ACC112 (cell line): ENCODE data around the gene IGFBP5.
A peak's percentile ranks its signal among the peaks of the same experiment; 100 is the strongest.

Experiments used
- H2AFZ ChIP-seq: fragments of 200-600 bp; sonication (generic); one replicate; pipeline ENCODE4 v1.6.0; 2017; ENCODE audit warnings: antibody characterized with exemption, low read length; ENCODE audit not compliant: unreplicated experiment
- H3K27ac ChIP-seq: fragments of 200-600 bp; sonication (generic); 2 replicates; pipeline ENCODE4 v1.5.1; 2014; ENCODE audit warnings: low read depth, mild to moderate bottlenecking, antibody characterized with exemption, low read length, moderate library complexity
- H3K27me3 ChIP-seq: fragments of 200-600 bp; sonication (generic); 2 replicates; pipeline ENCODE4 v1.6.1; 2014; ENCODE audit warnings: mild to moderate bottlenecking, antibody characterized with exemption, low read length, moderate library complexity, mixed read lengths; ENCODE audit not compliant: insufficient read depth
- H3K36me3 ChIP-seq: fragments of 200-600 bp; sonication (generic); 2 replicates; pipeline ENCODE4 v1.6.1; 2016; ENCODE audit warnings: mild to moderate bottlenecking, antibody characterized with exemption, low read length, moderate library complexity, mixed read lengths; ENCODE audit not compliant: insufficient read depth
- H3K4me1 ChIP-seq: fragments of 200-600 bp; sonication (generic); one replicate; pipeline ENCODE4 v1.6.1; 2016; ENCODE audit warnings: low read length, mixed read lengths; ENCODE audit not compliant: insufficient read depth, unreplicated experiment, control insufficient read depth
- H3K4me3 ChIP-seq: fragments of 200-600 bp; sonication (generic); 2 replicates; pipeline ENCODE4 v1.5.1; 2014; ENCODE audit warnings: mild to moderate bottlenecking, low read depth, low read length
- H3K79me2 ChIP-seq: fragments of 200-600 bp; sonication (generic); one replicate; pipeline ENCODE4 v1.6.0; 2016; ENCODE audit warnings: low read length; ENCODE audit not compliant: control insufficient read depth, unreplicated experiment, insufficient read depth

The IGFBP5 gene

DNA sequence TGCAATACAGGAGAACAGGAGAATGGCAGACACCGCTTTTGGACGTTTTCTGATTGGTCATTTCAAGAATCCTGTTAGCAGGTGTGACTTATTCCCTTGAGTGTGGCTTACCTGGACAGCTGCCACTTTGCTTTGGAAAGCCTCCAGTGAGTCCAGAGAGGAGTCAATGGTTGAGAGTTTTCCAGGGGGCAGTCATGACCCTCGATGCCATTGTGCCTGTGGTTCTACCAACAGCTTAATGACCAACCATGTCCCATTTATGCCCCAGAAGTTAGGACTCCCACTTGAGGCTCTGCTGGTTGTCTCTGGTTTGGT lies 49.8 kb downstream of the IGFBP5 start:
- Histone ChIP-seq H3K4me1 (peaks cover 40% of the 10 kb centered on the region), H3K79me2 (peaks cover under 1% of the 10 kb centered on the region), H3K27me3 (no peaks in the 10 kb centered on the region), H2AFZ (no peak overlapping the region), H3K27ac (no peak overlapping the region), H3K4me3 (no peak overlapping the region), H3K36me3 (0 out of 2 replicates have a peak, but pooled peaks cover 6% of the 10 kb centered on the region)

DNA sequence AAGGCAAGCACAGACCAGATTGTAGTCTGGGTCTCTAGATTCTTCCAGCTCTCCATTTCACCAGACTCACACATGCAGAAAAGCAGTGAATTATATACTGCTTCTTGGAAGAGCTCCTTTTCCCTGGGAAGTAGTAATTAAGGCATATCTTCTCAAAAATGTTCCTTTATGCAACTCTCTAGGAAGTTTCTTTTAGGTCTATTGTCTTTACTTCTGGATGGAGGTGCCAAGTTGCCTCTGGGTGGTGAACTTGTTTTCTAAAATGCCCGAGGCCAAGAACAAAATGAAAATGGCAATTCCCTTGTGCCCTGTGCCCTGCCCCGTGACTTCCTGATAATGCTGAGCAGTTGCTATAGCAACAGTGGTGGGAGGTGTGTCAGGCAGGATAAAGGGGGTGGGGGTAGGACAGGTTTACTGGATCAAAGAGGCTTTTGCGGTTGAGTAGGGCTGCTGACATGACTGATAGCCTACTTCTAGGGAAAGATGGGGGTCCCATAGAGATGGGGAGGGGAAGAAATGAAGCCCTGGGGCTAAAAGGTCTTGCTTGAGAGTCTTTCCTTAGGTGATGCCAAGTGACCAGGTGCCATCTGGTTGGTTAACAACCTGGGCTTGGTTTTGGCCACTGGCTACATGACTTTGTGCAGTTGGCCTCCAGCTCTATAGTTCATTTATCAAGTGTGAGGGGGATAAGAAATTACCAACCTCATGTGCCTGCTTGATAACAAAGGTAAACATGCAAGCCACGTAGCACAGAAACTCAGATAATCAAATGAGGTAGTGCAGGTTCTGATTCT lies 50.3 kb downstream of the IGFBP5 start:
- Histone ChIP-seq H3K36me3 (0 out of 2 replicates have a peak, but pooled peaks cover 6% of the 10 kb centered on the region), H3K27ac (no peak overlapping the region)

DNA sequence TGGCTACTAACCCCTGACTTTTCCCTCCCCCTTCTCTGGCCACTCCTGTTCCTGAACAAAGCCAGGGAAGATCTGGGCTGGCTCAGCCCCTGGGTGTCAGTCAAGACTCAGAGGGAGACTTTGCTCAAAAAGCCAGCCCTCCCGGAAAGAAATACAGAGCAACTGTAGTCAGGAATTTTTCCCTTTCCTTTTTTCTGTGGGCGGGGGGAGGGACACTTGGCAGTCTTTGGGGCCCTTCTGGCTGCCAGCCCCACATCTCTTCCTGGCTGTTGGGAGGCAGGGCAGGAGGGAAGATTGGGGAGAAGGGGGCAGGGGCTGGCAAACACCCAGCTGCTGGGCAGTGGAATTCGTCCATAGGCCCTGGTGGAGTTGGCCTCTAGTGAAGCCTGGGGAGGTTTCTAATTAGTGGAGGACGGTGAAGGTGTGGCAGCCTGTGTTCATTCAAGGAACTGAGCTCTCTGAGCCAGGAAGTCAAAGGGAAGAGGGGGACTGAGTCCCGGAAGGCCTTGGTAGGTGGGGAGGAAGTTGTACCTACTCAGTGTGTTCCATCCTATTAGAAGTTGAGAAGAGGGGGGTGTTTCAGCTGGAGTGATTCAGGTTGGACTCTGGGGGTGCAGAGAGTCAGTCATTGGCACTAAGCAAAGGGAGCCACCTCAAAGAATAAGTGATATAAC lies 51.2 kb downstream of the IGFBP5 start:
- no peaks in the 10 kb centered on the region for H3K79me2 ChIP-seq

More for the DNA sequence above, 50.3 kb downstream of the IGFBP5 start:
- Histone ChIP-seq H2AFZ (no peak overlapping the region), H3K27me3 (no peaks in the 10 kb centered on the region), H3K4me1 (peaks cover 39% of the 10 kb centered on the region), H3K4me3 (no peak overlapping the region), H3K79me2 (no peaks in the 10 kb centered on the region)

DNA sequence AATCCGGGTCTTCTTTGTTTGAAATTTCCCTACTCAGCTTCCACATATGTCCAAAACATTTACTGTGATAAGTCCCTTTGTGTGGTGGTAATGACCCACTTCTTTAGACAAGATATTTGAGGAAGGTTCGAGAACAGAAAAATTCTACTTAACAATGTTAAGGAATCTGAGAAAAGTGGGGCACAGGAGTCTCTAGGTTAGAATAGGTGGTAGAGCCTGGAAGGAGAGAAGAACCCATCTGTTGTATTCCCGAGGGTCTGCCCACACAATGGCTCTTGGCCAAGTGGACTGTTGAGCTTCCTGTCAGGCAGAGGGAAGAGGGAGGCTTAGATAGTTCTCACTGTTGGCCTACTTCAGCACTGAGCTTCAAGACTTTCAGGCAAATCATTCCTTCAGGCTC lies 57.9 kb downstream of the IGFBP5 start:
- H3K4me1 ChIP-seq = peaks cover 25% of the 10 kb centered on the region
- no peak overlapping the region for H2AFZ ChIP-seq
- 0 out of 2 replicates have a peak, but pooled peaks cover 3% of the 10 kb centered on the region for H3K36me3 ChIP-seq
- H3K4me3 ChIP-seq = no peak overlapping the region
- H3K27ac ChIP-seq = no peak overlapping the region
- no peaks in the 10 kb centered on the region for H3K27me3 ChIP-seq
- peaks cover 16% of the 10 kb centered on the region for H3K79me2 ChIP-seq

More for the DNA sequence above, 51.2 kb downstream of the IGFBP5 start:
- Histone ChIP-seq H3K27ac (peak overlapping the region; percentile 26), H3K4me1 (peaks cover 35% of the 10 kb centered on the region), H3K27me3 (no peaks in the 10 kb centered on the region), H3K4me3 (0 out of 2 replicates have a peak overlapping the region, but pooled peaks have one; percentile 19), H3K36me3 (0 out of 2 replicates have a peak, but pooled peaks cover 6% of the 10 kb centered on the region), H2AFZ (peak overlapping the region; percentile 67)

DNA sequence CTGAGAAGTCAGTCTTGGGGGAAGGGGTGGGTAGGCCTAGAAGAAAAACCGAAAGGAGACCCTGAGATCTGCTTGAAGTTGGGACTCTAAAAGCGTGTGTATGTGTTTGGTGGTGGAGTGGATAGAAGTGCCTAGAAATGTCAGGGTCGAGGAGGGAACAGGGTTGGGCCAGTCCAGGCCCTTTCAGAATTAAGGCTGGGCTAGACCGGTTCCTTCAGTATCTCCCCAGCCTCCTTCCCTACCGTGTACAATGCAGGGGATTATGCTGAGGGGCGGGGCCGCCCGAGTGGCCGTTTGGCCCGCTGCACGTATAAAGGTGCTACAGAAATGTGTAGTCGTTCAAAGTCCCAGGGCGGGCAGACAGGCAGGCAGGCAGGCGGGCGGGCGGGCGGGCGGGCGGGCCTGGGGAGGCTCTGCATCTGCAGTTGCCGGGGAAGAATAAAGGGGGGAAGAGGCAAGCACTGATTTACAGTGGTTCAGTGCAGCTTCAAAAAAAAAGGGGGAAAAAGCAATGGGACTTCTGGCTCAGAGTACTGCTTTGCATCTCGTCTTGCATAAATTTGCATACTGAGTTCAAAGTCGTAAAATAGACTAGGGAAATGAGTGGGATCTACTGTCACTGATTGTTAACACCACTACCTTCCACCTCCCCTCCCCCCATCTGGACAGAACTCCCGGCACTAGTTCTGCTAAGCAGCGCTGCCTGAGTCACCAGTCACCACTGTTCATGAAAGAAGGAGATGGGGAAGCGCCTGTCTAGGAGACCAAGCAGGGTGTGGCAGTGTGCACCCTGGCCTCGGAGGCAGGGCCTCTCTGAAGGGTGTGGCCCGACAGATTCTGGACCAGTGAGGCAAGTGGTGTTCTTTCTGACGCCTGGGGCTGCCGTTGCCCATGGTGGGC lies 58.5 kb downstream of the IGFBP5 start:
- H3K4me3 ChIP-seq = peak overlapping the region; percentile 80; the same call in 1 of the 2 replicates
- H3K36me3 ChIP-seq = 0 out of 2 replicates have a peak, but pooled peaks cover 3% of the 10 kb centered on the region
- peaks cover 25% of the 10 kb centered on the region for H3K4me1 ChIP-seq
- H3K79me2 ChIP-seq = peaks cover 16% of the 10 kb centered on the region
- no peak overlapping the region for H2AFZ ChIP-seq
- no peaks in the 10 kb centered on the region for H3K27me3 ChIP-seq
- H3K27ac ChIP-seq = no peak overlapping the region

DNA sequence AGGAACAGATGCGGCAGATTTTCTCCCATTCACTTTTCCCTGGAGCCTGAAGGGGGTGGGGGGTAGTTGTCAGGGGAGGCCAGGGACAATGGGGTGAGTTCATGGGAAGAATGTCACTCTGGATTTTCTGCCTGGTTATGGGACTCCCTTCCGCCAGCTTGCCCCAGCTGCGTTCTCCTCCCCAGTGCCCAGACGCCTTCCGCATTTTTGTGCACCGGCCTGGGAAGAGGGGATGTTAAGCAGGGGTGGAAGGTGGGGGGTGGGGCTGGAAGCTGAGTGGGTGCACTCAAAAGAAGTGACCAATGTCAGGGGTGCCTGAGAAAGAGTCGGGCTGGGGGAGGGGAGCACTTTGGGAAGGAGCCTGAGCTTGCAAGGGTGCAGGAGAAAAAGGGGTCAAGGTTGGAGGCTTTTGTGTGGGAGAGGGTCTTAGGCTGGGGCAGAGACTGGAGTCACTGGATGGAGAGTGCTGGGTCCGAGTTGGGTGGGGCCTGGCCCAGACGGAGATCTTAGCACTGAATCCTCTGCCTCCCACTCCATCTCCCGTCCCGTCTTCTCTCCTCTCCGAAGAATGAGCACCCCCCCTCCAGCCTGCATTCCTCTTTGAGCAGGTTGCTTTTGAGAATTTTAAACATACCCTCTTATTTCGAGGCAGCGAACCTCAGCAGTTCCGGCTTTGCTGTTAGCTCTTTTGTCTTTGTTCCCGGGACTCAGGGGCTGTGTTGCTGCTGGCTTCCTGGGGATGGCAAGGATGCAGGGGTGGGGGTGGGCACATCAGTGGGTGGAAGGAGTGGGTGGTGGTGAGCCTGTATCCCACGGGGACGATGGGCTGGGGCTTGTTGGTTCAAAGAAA lies 59.4 kb downstream of the IGFBP5 start:
- H3K27me3 ChIP-seq = no peaks in the 10 kb centered on the region
- no peak overlapping the region for H3K27ac ChIP-seq
- H3K4me1 ChIP-seq = peaks cover 25% of the 10 kb centered on the region
- H3K79me2 ChIP-seq = peaks cover 16% of the 10 kb centered on the region
- 0 out of 2 replicates have a peak, but pooled peaks cover 2% of the 10 kb centered on the region for H3K36me3 ChIP-seq
- H3K4me3 ChIP-seq = peak overlapping the region; percentile 80
- no peak overlapping the region for H2AFZ ChIP-seq

DNA sequence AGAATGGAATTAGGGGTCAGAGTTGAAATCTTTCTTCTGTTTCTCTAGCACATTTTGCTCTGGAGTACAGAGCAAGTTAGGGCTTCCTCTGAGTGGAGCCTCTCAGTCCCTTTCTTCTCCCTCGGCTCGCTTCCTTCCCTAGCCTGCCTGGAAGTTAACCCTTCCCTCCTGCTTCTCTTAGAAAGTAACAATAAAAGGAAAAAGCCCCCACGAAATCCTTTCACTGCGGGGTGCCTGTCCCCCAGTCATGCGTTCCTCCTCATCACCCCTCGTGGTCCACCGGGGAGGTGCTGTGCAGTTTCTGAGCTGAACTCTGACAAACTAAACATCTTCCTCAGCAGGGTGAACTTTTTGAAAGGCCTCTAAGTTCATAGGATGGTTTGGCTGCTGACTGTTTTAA lies 60.2 kb downstream of the IGFBP5 start:
- Histone ChIP-seq H3K27ac (no peak overlapping the region), H3K4me3 (peak overlapping the region; percentile 80), H2AFZ (peak overlapping the region; percentile 34), H3K4me1 (peaks cover 25% of the 10 kb centered on the region), H3K27me3 (no peaks in the 10 kb centered on the region), H3K79me2 (peaks cover 16% of the 10 kb centered on the region), H3K36me3 (no peaks in the 10 kb centered on the region)

DNA sequence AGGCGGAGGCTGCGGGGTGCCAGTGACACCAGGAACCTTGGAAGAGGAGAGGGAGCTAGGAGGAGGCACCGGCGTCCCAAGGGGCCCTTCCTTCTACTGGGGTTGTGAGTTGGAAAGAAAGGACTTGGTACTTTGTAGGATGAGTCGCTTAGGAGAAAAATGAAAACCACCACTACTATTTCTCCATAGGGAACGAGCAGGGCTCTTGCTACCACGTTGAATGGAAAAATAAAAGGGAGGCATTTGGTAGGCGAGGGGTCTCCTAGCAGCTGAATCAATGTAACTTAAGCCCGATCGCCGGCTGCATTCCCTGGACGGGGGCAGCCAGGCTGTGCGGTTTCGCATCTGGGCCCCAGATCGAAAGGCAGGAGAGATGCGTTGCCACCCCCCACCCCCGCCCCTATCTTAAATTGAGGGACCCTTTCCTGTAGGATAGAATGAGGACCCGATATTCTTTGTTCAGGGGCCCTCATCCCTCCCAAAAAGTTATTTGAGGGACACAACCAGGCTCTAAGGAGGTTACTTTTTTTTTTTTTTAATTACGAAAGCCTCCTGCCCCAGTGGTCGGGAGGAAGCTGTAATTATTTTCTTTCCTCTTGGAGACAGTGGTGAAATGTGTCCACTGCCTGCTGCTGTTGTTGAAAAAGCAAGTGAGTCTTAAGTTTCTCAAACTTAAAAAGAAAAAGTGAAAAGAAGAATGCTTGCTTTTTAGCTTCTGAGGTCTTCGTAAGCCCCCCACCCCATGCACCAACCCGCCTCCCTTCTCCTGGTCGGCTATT lies 60.8 kb downstream of the IGFBP5 start:
- Histone ChIP-seq H3K27me3 (no peaks in the 10 kb centered on the region), H2AFZ (peak overlapping the region; percentile 34), H3K4me3 (peak overlapping the region; percentile 80), H3K4me1 (peaks cover 25% of the 10 kb centered on the region), H3K27ac (no peak overlapping the region), H3K36me3 (no peaks in the 10 kb centered on the region), H3K79me2 (peaks cover 16% of the 10 kb centered on the region)

DNA sequence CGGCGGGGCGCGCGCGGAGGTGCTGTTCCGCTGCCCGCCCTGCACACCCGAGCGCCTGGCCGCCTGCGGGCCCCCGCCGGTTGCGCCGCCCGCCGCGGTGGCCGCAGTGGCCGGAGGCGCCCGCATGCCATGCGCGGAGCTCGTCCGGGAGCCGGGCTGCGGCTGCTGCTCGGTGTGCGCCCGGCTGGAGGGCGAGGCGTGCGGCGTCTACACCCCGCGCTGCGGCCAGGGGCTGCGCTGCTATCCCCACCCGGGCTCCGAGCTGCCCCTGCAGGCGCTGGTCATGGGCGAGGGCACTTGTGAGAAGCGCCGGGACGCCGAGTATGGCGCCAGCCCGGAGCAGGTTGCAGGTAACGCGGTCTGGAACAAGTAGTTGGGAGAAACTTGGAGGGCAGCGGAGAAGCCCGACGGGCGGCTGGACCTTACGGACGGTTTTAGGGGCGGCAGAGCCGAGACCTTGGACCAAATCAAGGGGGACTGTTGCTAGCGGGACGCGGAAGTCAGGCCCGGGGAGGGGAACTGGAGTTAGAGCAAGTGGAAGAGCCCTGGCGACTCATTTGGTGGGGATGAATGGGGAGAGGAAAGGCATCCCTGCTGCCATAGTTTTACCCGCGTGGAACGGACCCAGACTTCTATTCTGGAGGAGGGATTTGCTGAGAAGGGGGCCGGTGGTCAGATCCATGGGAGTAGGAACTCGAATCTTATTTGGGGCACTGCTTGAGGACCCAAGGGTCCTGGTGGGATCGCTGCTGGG lies 61.6 kb downstream of the IGFBP5 start:
- Histone ChIP-seq H3K27me3 (no peaks in the 10 kb centered on the region), H3K27ac (no peak overlapping the region), H2AFZ (peak overlapping the region; percentile 27), H3K79me2 (peaks cover 16% of the 10 kb centered on the region), H3K4me1 (peaks cover 25% of the 10 kb centered on the region), H3K36me3 (no peaks in the 10 kb centered on the region), H3K4me3 (peak overlapping the region; percentile 80)
